Measurements from ENCODE around the gene DGCR6. TPM values are rescaled to one million over a fixed set of nuclear protein-coding genes. Genes with fewer than 3 reads are reported as not detected.
"Not testable (repeated sequence)": the region's sequence is repeated elsewhere in the genome, so short reads cannot be mapped to it uniquely, and the experiment has no call there.

Gene DGCR6
- total and polyA plus RNA-seq, 9 donors, result 22.5 to 89.9 (median 71.9) TPM

DNA sequence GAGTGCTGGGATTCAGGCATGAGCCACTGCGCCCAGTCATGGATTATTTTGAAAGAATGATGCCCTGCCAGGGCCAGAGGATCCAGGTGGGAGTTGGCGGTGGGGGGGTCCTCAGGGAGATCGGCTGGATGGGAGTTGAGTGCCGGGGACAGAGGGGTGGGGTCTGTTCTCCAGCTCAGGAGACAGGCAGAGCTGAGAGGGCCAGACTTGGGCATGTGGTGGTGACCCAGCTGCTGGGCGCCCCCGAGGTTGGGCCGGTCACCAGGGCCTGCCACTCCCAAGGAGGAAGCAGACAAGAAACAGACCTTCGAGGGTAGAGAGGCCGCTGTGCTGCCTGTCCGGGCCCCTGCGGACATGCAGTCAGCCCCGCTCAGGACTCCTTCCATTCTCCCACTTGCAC lies 41.8 kb downstream of the DGCR6 start:
- H3K27ac ChIP-seq (ENCODE audit: low read length), result no peak overlapping the region
- DNase-seq, result no peak
- no peaks in the 10 kb centered on the region for H3K9me3 ChIP-seq (replicated peaks; ENCODE audit: control insufficient read depth, low read depth, low read length)
- no peaks in the 10 kb centered on the region for H3K36me3 ChIP-seq (ENCODE audit: control insufficient read depth, insufficient read depth, low read length)
- H3K27me3 ChIP-seq (ENCODE audit: control insufficient read depth, insufficient read depth, low read length), result peaks cover 11% of the 10 kb centered on the region
- H3K4me3 ChIP-seq (ENCODE audit: low read length), result no peak overlapping the region
- WGBS (ENCODE audit: insufficient coverage), result 54% methylated on average over 12 of the region's 12 CpGs
- no peaks in the 10 kb centered on the region for H3K4me1 ChIP-seq (ENCODE audit: control insufficient read depth, insufficient read depth, low read length)

DNA sequence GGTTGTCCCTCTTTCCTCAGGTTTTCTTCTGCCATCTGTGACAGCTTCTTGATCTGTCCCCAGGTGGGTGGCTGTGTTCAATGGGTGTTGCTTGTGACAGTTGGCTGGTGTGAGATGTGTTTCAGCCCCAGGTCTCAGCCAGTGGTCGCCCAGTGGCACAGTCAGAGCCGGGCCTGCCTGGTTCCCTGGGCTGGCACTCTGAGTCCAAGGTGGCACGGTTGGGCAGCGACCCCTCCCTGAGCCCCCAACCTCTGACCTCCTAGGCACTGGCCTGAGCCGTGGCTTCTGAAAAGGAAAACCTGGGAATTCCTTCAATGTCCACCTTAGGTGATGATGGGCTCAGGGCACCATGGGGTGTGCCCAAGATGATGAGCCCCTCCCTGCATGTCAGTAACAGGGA lies 44.0 kb downstream of the DGCR6 start:
- H3K27ac ChIP-seq (ENCODE audit: low read length), result no peak overlapping the region
- H3K27me3 ChIP-seq (ENCODE audit: control insufficient read depth, insufficient read depth, low read length), result peaks cover 11% of the 10 kb centered on the region
- H3K36me3 ChIP-seq (ENCODE audit: control insufficient read depth, insufficient read depth, low read length), result no peaks in the 10 kb centered on the region
- DNase-seq, result no peak
- no peaks in the 10 kb centered on the region for H3K4me1 ChIP-seq (ENCODE audit: control insufficient read depth, insufficient read depth, low read length)
- no peaks in the 10 kb centered on the region for H3K9me3 ChIP-seq (replicated peaks; ENCODE audit: control insufficient read depth, low read depth, low read length)
- H3K4me3 ChIP-seq (ENCODE audit: low read length), result no peak overlapping the region
- WGBS (ENCODE audit: insufficient coverage), result 82% methylated on average over 5 of the region's 5 CpGs

- H3K36me3 ChIP-seq (ENCODE audit: control insufficient read depth, insufficient read depth, low read length), result no peaks in the 10 kb centered on the region
- 83% methylated on average over 2 of the region's 6 CpGs for WGBS (ENCODE audit: insufficient coverage)
- H3K4me3 ChIP-seq (ENCODE audit: low read length), result no peak overlapping the region
- H3K27me3 ChIP-seq (ENCODE audit: control insufficient read depth, insufficient read depth, low read length), result peaks cover 11% of the 10 kb centered on the region
- H3K4me1 ChIP-seq (ENCODE audit: control insufficient read depth, insufficient read depth, low read length), result no peaks in the 10 kb centered on the region
- H3K27ac ChIP-seq (ENCODE audit: low read length), result no peak overlapping the region
- no peak for DNase-seq
- no peaks in the 10 kb centered on the region for H3K9me3 ChIP-seq (replicated peaks; ENCODE audit: control insufficient read depth, low read depth, low read length)
These were observed 45.9 kb downstream of the DGCR6 start for GRCh38 chr22:18952022-18952421.

DNA sequence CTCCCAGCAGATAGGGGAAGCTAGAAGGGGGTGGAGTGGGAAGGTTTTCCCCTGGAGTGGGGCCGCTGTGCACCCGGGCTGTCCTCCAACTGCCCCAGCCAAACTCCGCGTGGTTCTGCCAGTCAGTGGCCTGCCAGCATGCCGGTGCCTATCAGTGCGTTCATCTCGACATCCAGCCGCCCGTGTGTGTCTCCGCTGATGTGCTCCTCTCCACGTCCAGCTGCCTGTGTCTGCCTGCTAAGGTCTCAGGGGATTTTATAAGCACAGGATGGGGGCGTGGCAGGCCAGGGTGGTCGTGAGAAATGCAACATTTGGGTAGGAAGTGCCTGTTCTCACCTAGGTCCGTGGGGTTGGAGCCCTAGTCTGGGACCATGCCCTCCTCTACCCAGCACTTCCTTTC lies 47.0 kb downstream of the DGCR6 start:
- not testable (repeated sequence) for H3K36me3 ChIP-seq (ENCODE audit: control insufficient read depth, insufficient read depth, low read length); DNase-seq; H3K9me3 ChIP-seq (replicated peaks; ENCODE audit: control insufficient read depth, low read depth, low read length); H3K4me3 ChIP-seq (ENCODE audit: low read length); H3K27ac ChIP-seq (ENCODE audit: low read length); H3K27me3 ChIP-seq (ENCODE audit: control insufficient read depth, insufficient read depth, low read length); H3K4me1 ChIP-seq (ENCODE audit: control insufficient read depth, insufficient read depth, low read length)
- WGBS (ENCODE audit: insufficient coverage), result 73% methylated on average over 7 of the region's 14 CpGs

- not testable (repeated sequence) for H3K4me1 ChIP-seq (ENCODE audit: control insufficient read depth, insufficient read depth, low read length); H3K9me3 ChIP-seq (replicated peaks; ENCODE audit: control insufficient read depth, low read depth, low read length); H3K4me3 ChIP-seq (ENCODE audit: low read length); H3K27me3 ChIP-seq (ENCODE audit: control insufficient read depth, insufficient read depth, low read length); H3K27ac ChIP-seq (ENCODE audit: low read length); H3K36me3 ChIP-seq (ENCODE audit: control insufficient read depth, insufficient read depth, low read length)
- DNase-seq, result peak; percentile 54
- WGBS (ENCODE audit: insufficient coverage), result 13% methylated on average over 10 of the region's 14 CpGs
These were observed 48.3 kb downstream of the DGCR6 start for GRCh38 chr22:18954303-18954989.

- DNase-seq, result no peak
- peaks cover 4% of the 10 kb centered on the region for H3K27me3 ChIP-seq (ENCODE audit: control insufficient read depth, insufficient read depth, low read length)
- no peaks in the 10 kb centered on the region for H3K9me3 ChIP-seq (replicated peaks; ENCODE audit: control insufficient read depth, low read depth, low read length)
- H3K4me3 ChIP-seq (ENCODE audit: low read length), result no peak overlapping the region
- H3K36me3 ChIP-seq (ENCODE audit: control insufficient read depth, insufficient read depth, low read length), result no peaks in the 10 kb centered on the region
- no peak overlapping the region for H3K27ac ChIP-seq (ENCODE audit: low read length)
- no peaks in the 10 kb centered on the region for H3K4me1 ChIP-seq (ENCODE audit: control insufficient read depth, insufficient read depth, low read length)
- WGBS (ENCODE audit: insufficient coverage), result 71% methylated on average over 15 of the region's 15 CpGs
These were observed 49.0 kb downstream of the DGCR6 start for GRCh38 chr22:18954990-18955571.

- no peaks in the 10 kb centered on the region for H3K9me3 ChIP-seq (replicated peaks; ENCODE audit: control insufficient read depth, low read depth, low read length)
- no peaks in the 10 kb centered on the region for H3K36me3 ChIP-seq (ENCODE audit: control insufficient read depth, insufficient read depth, low read length)
- WGBS (ENCODE audit: insufficient coverage), result 95% methylated on average over 10 of the region's 10 CpGs
- no peak overlapping the region for H3K4me3 ChIP-seq (ENCODE audit: low read length)
- no peaks in the 10 kb centered on the region for H3K27me3 ChIP-seq (ENCODE audit: control insufficient read depth, insufficient read depth, low read length)
- H3K4me1 ChIP-seq (ENCODE audit: control insufficient read depth, insufficient read depth, low read length), result no peaks in the 10 kb centered on the region
- no peak overlapping the region for H3K27ac ChIP-seq (ENCODE audit: low read length)
- DNase-seq, result no peak
These were observed 49.6 kb downstream of the DGCR6 start for GRCh38 chr22:18955696-18956095.

DNA sequence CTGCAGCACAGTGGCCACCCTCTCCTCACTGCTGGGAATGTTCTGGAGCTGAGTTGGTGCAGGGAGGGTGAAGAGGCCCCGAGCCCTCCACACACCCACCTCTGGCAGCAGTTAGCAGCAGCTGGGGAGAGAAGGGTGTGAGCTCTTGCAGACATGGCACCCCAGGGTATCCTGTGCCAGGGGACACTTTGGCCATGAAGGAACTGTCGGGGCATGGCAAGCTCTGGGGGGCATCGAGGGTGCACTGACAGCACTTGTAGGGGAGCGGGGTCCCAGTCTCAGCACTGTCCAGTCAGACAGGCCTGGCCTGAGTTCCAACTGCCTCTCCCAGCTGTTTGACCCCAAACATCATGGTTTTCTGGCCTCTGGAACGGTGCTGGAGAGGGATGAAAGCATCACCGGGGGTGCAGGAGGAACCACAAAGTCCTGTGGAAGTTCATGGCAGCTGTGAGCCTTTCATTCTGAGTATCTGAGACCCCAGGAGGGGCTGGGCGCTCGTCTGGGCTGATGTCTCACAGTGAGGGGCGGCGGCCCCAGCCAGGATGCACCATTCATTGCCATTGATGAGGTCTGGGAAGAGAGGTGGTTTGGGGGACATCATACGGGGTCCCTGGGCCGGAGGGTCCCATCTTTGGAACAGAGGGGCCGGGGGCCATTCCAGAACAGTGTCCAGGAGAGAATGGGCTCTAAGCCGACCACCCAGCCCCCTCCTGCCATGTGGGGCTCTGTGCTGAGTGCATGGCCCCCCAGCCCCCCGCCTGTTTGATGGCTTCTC lies 50.2 kb downstream of the DGCR6 start:
- H3K36me3 ChIP-seq (ENCODE audit: control insufficient read depth, insufficient read depth, low read length); DNase-seq; H3K4me3 ChIP-seq (ENCODE audit: low read length); H3K27ac ChIP-seq (ENCODE audit: low read length); H3K27me3 ChIP-seq (ENCODE audit: control insufficient read depth, insufficient read depth, low read length); H3K4me1 ChIP-seq (ENCODE audit: control insufficient read depth, insufficient read depth, low read length); H3K9me3 ChIP-seq (replicated peaks; ENCODE audit: control insufficient read depth, low read depth, low read length): not testable (repeated sequence)
- WGBS (ENCODE audit: insufficient coverage), result 63% methylated on average over 9 of the region's 15 CpGs

GRCh38 chr22:18956956-18957355 lies 50.8 kb downstream of the DGCR6 start:
- not testable (repeated sequence) for H3K4me1 ChIP-seq (ENCODE audit: control insufficient read depth, insufficient read depth, low read length); H3K4me3 ChIP-seq (ENCODE audit: low read length); H3K27ac ChIP-seq (ENCODE audit: low read length); H3K27me3 ChIP-seq (ENCODE audit: control insufficient read depth, insufficient read depth, low read length); H3K36me3 ChIP-seq (ENCODE audit: control insufficient read depth, insufficient read depth, low read length); H3K9me3 ChIP-seq (replicated peaks; ENCODE audit: control insufficient read depth, low read depth, low read length); DNase-seq
- WGBS (ENCODE audit: insufficient coverage), result 49% methylated on average over 6 of the region's 15 CpGs

GRCh38 chr22:18957621-18958320 lies 51.7 kb downstream of the DGCR6 start:
- not testable (repeated sequence) for DNase-seq; H3K27me3 ChIP-seq (ENCODE audit: control insufficient read depth, insufficient read depth, low read length); H3K4me1 ChIP-seq (ENCODE audit: control insufficient read depth, insufficient read depth, low read length); H3K36me3 ChIP-seq (ENCODE audit: control insufficient read depth, insufficient read depth, low read length); H3K27ac ChIP-seq (ENCODE audit: low read length); H3K9me3 ChIP-seq (replicated peaks; ENCODE audit: control insufficient read depth, low read depth, low read length); H3K4me3 ChIP-seq (ENCODE audit: low read length)
- WGBS (ENCODE audit: insufficient coverage), result 57% methylated on average over 9 of the region's 18 CpGs
